Muscle layer of duodenum (tissue), 2 donors: ENCODE measurements around the gene CDKL2.
"Not testable (repeated sequence)": the region's sequence is repeated elsewhere in the genome, so short reads cannot be mapped to it uniquely, and the experiment has no call there.

Source experiments
- H3K27ac ChIP-seq: one replicate; pipeline ENCODE4 v1.7.0; 2013; ENCODE audit warnings: mild to moderate bottlenecking, low read length
- H3K27me3 ChIP-seq: one replicate; pipeline ENCODE4 v1.7.0; 2013; ENCODE audit warnings: low read depth, mild to moderate bottlenecking, control low read depth, low read length
- H3K36me3 ChIP-seq, 2 donors: one replicate each; pipeline ENCODE4 v1.7.0; 2013; ENCODE audit warnings: low read length in 2 of 2, control low read depth in 1 of 2, mild to moderate bottlenecking in 1 of 2; ENCODE audit not compliant: insufficient read depth in 2 of 2, control insufficient read depth in 1 of 2
- H3K4me1 ChIP-seq, 2 donors: one replicate each; pipeline ENCODE4 v1.7.0; 2013; ENCODE audit warnings: low read length in 2 of 2, mild to moderate bottlenecking in 2 of 2, control low read depth in 1 of 2, moderate library complexity in 1 of 2; ENCODE audit not compliant: insufficient read depth in 2 of 2, control insufficient read depth in 1 of 2
- H3K4me3 ChIP-seq, 2 donors: one replicate each; pipeline ENCODE4 v1.7.0; 2013; ENCODE audit warnings: low read length in 2 of 2, low read depth in 1 of 2, mild to moderate bottlenecking in 1 of 2
- H3K9me3 ChIP-seq, 2 donors: one replicate each; pipeline ENCODE4 v1.7.0; 2013; ENCODE audit warnings: low read length in 2 of 2, control low read depth in 1 of 2, mild to moderate bottlenecking in 1 of 2; ENCODE audit not compliant: control insufficient read depth in 1 of 2
- donor health status: healthy.

The CDKL2 gene

GRCh38 chr4:75552452-75552851 is 77.9 kb downstream of the CDKL2 start:
- Histone ChIP-seq H3K4me3 (no peak overlapping the region), H3K9me3 (no peaks in the 10 kb centered on the region), H3K4me1 (no peaks in the 10 kb centered on the region), H3K27ac (no peak overlapping the region), H3K36me3 (no peaks in the 10 kb centered on the region), H3K27me3 (no peaks in the 10 kb centered on the region)

- no peak overlapping the region for H3K27ac ChIP-seq
- H3K27me3 ChIP-seq: no peaks in the 10 kb centered on the region
- H3K36me3 ChIP-seq: peaks cover 0 to 4% of the 10 kb centered on the region in 2 donors
- no peaks in the 10 kb centered on the region for H3K9me3 ChIP-seq
- no peaks in the 10 kb centered on the region for H3K4me1 ChIP-seq
- no peak overlapping the region for H3K4me3 ChIP-seq
These were observed 81.3 kb downstream of the CDKL2 start for GRCh38 chr4:75549019-75549418.

- no peaks in the 10 kb centered on the region for H3K9me3 ChIP-seq
- H3K4me3 ChIP-seq: no peak overlapping the region
- peaks cover 0 to 4% of the 10 kb centered on the region in 2 donors for H3K36me3 ChIP-seq
- H3K27ac ChIP-seq: no peak overlapping the region
- H3K27me3 ChIP-seq: no peaks in the 10 kb centered on the region
- no peaks in the 10 kb centered on the region for H3K4me1 ChIP-seq
These were observed 82.5 kb downstream of the CDKL2 start for GRCh38 chr4:75547647-75548387.

- peaks cover 0 to 4% of the 10 kb centered on the region in 2 donors for H3K36me3 ChIP-seq
- no peak overlapping the region for H3K4me3 ChIP-seq
These were observed 84.8 kb downstream of the CDKL2 start for GRCh38 chr4:75545526-75545925.

GRCh38 chr4:75544870-75545269 is 85.5 kb downstream of the CDKL2 start:
- Histone ChIP-seq H3K36me3 (peaks cover 0 to 6% of the 10 kb centered on the region in 2 donors), H3K27me3 (no peaks in the 10 kb centered on the region), H3K27ac (no peak overlapping the region), H3K4me3 (no peak overlapping the region), H3K9me3 (no peaks in the 10 kb centered on the region), H3K4me1 (no peaks in the 10 kb centered on the region)

More at GRCh38 chr4:75545526-75545925, 84.8 kb downstream of the CDKL2 start:
- H3K4me1 ChIP-seq: no peaks in the 10 kb centered on the region
- no peak overlapping the region for H3K27ac ChIP-seq
- no peaks in the 10 kb centered on the region for H3K27me3 ChIP-seq
- H3K9me3 ChIP-seq: no peaks in the 10 kb centered on the region

GRCh38 chr4:75544220-75544619 is 86.1 kb downstream of the CDKL2 start:
- not testable (repeated sequence) for H3K4me1 ChIP-seq, H3K4me3 ChIP-seq, H3K9me3 ChIP-seq, H3K27me3 ChIP-seq, H3K27ac ChIP-seq
- H3K36me3 ChIP-seq: peaks cover 0 to 12% of the 10 kb centered on the region in 2 donors

GRCh38 chr4:75542824-75543223 is 87.5 kb downstream of the CDKL2 start:
- Histone ChIP-seq H3K4me1 (no peaks in the 10 kb centered on the region), H3K27ac (no peak overlapping the region), H3K36me3 (peaks cover 0 to 12% of the 10 kb centered on the region in 2 donors), H3K27me3 (no peaks in the 10 kb centered on the region), H3K9me3 (no peaks in the 10 kb centered on the region), H3K4me3 (no peak overlapping the region)

- H3K4me3 ChIP-seq, H3K4me1 ChIP-seq, H3K27me3 ChIP-seq: not testable (repeated sequence)
These were observed 93.0 kb downstream of the CDKL2 start for GRCh38 chr4:75537308-75537707.

GRCh38 chr4:75533926-75534325 is 96.4 kb downstream of the CDKL2 start:
- H3K4me3 ChIP-seq, H3K4me1 ChIP-seq, H3K27ac ChIP-seq, H3K9me3 ChIP-seq, H3K27me3 ChIP-seq: not testable (repeated sequence)
- H3K36me3 ChIP-seq: peaks cover 18 to 41% of the 10 kb centered on the region in 2 donors

More at GRCh38 chr4:75537308-75537707, 93.0 kb downstream of the CDKL2 start:
- H3K9me3 ChIP-seq, H3K27ac ChIP-seq: not testable (repeated sequence)
- H3K36me3 ChIP-seq: peaks cover 0 to 17% of the 10 kb centered on the region in 2 donors

GRCh38 chr4:75533339-75533887 is 96.9 kb downstream of the CDKL2 start:
- not testable (repeated sequence) for H3K9me3 ChIP-seq, H3K27ac ChIP-seq, H3K4me1 ChIP-seq, H3K27me3 ChIP-seq, H3K4me3 ChIP-seq
- peaks cover 19 to 43% of the 10 kb centered on the region in 2 donors for H3K36me3 ChIP-seq

GRCh38 chr4:75531536-75532143 is 98.7 kb downstream of the CDKL2 start:
- not testable (repeated sequence) for H3K4me3 ChIP-seq, H3K27ac ChIP-seq, H3K27me3 ChIP-seq, H3K9me3 ChIP-seq, H3K4me1 ChIP-seq
- peaks cover 32 to 59% of the 10 kb centered on the region in 2 donors for H3K36me3 ChIP-seq
